AG09319 (cell line): ENCODE results near the gene CNOT1.

ENCODE experiments used
- DNase-seq: peaks from one replicate; pipeline ENCODE4 v3.0.0-alpha.2; 2010; ENCODE audit warnings: low read depth; ENCODE audit errors: extremely low read depth
- CTCF ChIP-seq: IDR thresholded peaks from 2 replicates; pipeline ENCODE4 v1.5.1; 2011; ENCODE audit warnings: low read depth, mild to moderate bottlenecking, inconsistent platforms, low read length, moderate library complexity

CNOT1 gene

GRCh38 chr16:58475091-58475619 is 154.5 kb downstream of the CNOT1 start:
- DNase-seq, result no peak
- TF ChIP-seq CTCF, result no peak

GRCh38 chr16:58474296-58474695 is 155.3 kb downstream of the CNOT1 start:
- DNase-seq, result no peak
- TF ChIP-seq CTCF, result no peak

GRCh38 chr16:58472827-58473226 is 156.8 kb downstream of the CNOT1 start:
- no peak for TF ChIP-seq CTCF
- no peak for DNase-seq

GRCh38 chr16:58472266-58472665 is 157.4 kb downstream of the CNOT1 start:
- DNase-seq, result no peak
- TF ChIP-seq CTCF, result no peak

GRCh38 chr16:58471209-58471975 is 158.2 kb downstream of the CNOT1 start:
- no peak for DNase-seq
- no peak for TF ChIP-seq CTCF
